Stimulated activated CD8-positive, alpha-beta memory T cell treated with anti-CD3 and anti-CD28 coated beads, Interleukin-15, amount 100 ng/mL, for 48 hours (primary cell): ENCODE results near the gene TMEM25.
"Not testable (repeated sequence)": the region's sequence is repeated elsewhere in the genome, so short reads cannot be mapped to it uniquely, and the experiment has no call there.

Source experiments
- DNase-seq, 2 donors: peaks; one replicate each; pipeline ENCODE4 v3.0.0-alpha.2; 2020; ENCODE audit warnings: low read depth in 2 of 2

TMEM25 gene

GRCh38 chr11:118532091-118532490 lies 1.1 kb downstream of the TMEM25 start:
- no peak for DNase-seq

DNA sequence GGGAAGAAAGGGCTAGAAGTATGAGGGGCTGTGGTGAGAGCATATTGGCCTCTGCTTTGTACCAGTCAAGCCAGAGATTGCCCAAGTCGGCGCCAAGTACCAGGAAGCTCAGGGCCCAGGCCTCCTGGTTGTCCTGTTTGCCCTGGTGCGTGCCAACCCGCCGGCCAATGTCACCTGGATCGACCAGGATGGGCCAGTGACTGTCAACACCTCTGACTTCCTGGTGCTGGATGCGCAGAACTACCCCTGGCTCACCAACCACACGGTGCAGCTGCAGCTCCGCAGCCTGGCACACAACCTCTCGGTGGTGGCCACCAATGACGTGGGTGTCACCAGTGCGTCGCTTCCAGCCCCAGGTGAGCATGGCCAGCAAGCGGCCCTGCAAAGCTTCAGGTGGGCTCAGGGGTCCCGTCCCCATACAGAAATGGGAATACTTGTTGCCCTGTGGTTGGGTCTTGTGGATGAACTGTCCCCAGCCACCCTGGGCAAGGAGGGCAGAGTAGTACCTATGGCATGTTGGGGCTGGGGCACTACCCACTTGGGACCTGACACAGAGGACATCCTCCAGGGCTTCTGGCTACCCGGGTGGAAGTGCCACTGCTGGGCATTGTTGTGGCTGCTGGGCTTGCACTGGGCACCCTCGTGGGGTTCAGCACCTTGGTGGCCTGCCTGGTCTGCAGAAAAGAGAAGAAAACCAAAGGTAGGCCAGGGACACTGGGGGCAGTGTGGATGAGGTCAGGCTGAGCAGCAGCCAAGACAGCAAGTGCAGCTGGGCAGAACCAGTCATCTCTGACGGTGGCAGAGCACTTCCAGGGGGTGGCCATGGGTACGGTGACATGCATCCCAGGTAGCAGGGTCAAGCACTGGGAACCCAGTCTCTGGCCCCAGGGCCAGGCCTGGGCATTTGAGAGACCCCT lies 2.1 kb downstream of the TMEM25 start:
- DNase-seq = no peak

- no peak for DNase-seq
Observed at GRCh38 chr11:118533769-118534729, 3.1 kb downstream of the TMEM25 start.

DNA sequence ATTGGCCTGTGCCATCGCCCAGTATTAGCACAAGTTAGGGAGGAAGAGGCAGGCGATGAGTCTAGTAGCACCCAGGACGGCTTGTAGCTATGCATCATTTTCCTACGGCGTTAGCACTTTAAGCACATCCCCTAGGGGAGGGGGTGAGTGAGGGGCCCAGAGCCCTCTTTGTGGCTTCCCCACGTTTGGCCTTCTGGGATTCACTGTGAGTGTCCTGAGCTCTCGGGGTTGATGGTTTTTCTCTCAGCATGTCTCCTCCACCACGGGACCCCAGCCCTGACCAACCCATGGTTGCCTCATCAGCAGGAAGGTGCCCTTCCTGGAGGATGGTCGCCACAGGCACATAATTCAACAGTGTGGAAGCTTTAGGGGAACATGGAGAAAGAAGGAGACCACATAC lies 4.3 kb downstream of the TMEM25 start:
- DNase-seq = no peak

DNA sequence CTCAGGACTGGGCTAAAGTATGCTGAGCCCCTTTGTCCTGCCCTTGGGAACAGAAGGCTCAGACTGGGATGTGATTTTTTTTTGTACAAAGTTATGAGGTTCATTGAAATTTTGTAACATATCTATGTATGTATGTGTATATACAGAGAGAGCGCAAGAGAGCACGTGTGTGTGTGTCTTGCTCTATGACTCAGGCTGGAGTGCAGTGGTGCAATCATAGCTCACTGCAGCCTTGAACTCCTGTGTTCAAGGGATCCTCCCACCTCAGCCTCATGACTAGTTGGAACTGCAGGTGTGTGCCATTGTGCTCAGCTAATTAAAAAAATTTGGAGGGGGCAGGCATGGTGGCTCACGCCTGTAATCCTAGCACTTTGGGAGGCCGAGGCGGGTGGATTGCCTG lies 5.7 kb downstream of the TMEM25 start:
- DNase-seq = no peak

DNA sequence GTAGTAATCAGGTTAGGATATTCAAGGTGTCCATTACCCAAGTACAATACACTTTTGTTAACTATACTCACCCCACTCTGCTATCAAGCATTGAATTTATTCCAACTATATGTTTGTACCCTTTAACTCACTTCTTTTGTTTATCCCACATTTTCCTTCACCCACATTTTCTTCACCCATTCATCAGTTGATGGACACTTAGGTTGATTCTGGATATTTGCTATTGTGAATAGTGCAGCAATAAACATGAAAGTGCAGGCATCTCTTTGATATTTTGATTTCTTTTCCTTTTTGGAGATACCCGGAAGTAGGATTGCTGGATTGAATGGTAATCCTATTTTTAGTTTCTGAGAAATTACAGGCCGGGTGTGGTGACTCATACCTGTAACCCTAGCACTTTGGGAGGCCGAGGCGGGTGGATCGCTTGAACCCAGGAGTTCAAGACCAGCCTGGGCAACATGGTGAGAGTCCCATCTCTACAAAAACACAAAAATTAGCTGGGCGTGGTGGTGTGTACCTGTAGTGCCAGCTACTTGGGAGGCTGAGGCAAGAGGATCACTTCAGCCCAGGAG lies 6.5 kb downstream of the TMEM25 start:
- DNase-seq = no peak

DNA sequence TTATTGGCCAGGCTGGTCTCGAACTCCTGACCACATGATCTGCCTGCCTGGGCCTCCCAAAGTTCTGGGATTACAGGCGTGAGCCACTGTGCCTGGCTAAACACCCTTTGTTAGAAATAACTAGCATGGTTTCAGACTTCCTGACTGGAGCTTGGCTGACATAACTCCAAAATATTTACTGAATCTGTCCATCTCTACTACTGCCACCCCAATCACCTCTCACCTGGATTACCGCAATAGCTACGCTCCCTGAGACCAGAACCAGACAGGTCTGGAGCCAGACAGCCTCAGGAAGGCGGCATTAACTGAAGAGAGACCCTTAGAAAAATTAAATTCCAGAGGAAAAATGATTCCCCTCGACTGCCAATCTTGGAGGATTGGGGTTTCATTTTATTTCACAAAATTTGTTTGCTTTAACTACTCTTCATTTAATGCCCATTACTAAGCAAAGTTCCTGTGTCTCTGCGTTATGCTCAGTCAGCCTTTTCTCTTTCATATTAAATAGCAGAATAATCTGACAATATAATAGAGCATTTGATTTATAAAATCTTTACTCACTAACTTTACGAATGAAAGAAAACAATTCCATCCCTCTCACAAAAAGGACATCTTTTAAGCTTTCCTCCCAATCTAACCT lies 13.1 kb downstream of the TMEM25 start:
- no peak for DNase-seq

DNA sequence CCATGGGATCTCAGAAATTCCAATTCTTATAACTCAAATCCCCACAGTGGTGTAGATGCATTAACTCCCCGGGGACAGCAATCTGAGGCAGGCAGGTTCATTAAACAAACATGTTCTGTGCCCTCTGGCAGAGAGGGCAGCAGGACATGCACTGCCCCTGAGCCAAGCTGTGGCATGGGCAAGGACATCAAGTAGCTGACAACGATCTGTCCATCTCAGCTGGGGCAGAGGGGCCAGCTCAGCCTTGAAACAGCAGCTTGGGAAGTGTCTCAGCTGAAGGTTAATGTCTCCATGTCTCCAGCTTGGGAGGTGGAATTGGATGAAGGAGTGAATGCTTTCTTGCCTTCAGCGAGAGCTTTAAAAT lies 13.6 kb downstream of the TMEM25 start:
- no peak for DNase-seq

GRCh38 chr11:118545533-118545932 lies 14.5 kb downstream of the TMEM25 start:
- no peak for DNase-seq

DNA sequence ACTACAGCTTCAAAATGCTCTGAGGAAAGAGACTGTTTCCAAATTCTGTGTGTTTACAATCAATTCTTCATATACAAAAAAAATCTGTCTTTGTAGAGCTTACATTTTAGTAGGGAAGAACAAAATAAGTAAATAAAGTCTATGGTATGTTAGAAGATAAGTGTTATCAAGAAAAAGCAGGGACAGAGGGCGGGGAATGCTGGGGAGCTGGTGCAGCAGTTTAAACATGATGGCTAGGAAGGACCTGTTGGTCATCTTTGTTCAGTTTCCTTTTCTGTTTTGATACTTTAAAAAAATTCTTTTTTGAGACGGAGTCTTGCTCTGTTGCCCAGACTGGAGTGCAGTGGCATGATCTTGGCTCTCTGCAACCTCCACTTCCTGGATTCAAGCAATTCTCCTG lies 16.1 kb downstream of the TMEM25 start:
- DNase-seq = no peak

- no peak for DNase-seq
Observed at GRCh38 chr11:118552341-118552740, 21.3 kb downstream of the TMEM25 start.

- no peak for DNase-seq
Observed at GRCh38 chr11:118560806-118561205, 29.8 kb downstream of the TMEM25 start.

DNA sequence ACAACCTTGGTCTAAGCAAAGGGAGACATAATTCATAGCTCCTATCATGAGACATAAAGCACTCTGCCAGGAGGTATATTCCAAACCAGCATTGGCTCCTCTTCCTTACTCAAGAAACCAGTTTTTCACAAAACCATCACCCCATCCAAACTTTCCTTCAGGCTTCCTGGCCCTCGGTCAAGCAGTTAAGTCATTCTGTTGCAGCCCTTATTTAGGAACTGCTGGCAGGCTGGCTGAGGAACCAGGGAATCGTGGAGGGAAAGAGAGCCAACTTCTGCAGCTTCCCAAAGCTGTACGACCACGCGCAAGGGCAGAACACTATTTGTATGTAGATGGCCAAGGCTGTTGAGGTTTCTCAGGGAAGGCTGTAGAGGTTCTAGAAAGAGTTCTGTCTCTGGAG lies 34.1 kb downstream of the TMEM25 start:
- no peak for DNase-seq

DNA sequence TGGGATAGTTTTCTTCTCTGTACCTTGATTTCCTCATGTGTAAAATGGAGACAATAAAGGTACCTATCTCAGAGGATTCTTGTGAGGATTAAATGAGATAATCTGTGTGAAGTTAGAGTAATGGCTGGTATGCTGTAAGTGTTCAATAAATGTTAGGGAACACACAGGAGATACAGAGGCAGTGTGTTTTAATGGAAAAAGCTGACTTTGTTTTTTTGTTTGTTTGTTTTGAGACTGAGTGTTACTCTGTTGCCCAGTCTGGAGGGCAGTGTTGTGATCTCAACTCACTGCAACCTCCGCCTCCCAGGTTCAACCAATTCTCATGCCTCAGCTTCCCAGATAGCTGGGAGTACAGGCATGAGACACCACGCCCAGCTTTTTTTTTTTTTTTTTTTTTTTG lies 38.7 kb downstream of the TMEM25 start:
- no peak for DNase-seq

DNA sequence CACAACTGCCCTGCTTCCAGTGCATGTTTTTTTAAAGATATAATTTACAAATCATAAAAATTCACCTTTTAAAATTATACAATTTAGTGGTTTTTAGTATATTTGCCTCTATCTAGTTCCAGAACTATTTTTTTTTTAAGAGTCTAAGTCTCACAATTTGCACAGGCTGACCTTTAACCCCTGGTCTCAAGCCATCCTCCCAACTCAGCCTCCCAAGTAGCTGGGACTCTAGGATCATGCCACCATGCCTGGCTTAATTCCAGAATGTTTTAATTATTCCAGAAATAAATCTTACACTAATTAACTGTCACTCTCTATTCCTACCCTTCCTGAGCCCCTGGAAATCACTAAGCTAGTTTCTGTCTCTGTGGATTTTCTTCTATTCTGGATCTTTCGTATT lies 39.8 kb downstream of the TMEM25 start:
- no peak for DNase-seq

DNA sequence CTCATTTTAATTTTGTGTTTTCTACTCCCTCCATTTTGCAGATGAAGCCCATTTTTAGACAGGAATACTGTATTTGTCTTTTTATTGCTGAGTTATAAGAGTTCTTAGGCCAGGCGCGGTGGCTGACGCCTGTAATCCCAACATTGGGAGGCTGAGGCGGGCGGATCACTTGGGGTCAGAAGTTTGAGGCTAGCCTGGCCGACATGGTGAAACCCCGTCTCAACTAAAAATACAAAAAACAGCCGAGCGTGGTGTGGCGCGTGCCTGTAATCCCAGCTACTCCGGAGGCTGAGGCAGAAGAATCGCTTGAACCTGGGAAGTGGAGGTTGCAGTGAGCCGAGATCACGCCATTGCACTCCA lies 40.7 kb downstream of the TMEM25 start:
- not testable (repeated sequence) for DNase-seq

DNA sequence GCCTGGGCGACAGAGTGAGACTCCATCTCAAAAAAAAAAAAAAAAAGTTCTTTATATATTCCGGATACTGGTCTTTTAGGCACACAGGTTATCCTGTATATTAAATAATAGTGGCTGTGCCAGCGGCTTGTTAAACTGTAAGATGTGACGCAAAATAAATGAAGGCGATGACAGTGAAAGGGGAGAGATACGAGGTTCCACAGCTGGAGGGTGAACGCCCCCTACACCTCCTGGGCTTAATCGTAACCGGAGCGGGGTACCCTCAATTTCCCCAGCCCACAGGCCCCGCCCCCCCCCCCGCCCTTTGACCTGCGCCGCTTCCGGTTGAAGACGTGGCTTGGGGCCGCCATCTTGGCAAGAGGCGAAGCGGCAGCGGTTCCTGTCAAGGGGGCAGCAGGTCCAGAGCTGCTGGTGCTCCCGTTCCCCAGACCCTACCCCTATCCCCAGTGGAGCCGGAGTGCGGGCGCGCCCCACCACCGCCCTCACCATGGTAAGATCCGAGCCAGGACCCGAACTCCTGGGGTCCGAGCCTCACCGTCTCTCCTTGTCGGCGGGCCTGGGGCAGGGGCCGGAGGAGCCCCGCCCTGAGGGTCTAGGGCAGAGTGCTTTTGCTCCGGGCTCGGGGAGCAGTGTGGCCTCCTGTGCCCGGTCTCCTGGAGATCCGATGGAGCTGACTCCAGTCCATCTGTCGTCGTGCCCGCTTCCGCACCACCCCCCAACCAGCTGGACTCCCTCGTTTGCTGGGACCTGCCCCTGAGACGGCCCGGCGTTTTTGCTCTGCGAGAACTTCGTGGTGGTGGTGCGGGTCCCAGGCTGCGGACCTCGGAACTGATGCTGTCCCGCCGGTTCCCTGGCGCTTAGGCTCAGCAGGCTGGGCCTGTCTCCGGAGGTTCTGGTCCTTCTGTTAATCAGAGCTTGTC lies 41.3 kb downstream of the TMEM25 start, which contains the start of gene ARCN1:
TSS of gene ARCN1 (plus strand) at position 349 of the 920 bp plus-strand sequence. CDS start at position 488, 139 bp downstream.
- DNase-seq = peak; percentile 69 to 70

DNA sequence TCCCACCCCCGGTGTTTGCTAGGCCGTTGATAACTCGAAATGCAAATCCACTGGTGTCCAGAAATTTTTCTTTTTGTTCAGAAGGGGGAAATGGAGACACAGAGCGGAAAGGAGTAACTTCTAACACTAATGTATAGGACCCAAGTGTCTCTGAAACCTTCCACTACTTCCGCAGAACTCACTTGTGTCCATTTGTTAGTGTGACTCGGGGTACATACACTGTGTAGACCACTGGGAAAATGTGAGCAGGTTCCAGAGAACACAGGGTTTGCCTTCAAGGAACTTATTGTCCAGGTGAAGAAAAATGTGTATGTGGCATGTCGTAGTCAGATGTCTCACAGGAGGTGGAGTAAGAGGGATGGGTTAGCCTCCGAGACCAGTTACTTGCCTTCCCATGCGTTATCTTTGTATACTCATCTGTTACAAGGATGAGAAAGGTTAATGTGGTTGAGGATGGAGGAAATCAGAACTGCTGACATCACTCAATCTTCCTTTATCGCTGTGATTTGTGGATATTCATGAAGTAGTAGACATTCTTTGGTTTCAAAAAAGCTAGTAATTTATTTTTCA lies 42.1 kb downstream of the TMEM25 start:
- DNase-seq = no peak

- DNase-seq = no peak
Observed at GRCh38 chr11:118574636-118575035, 43.6 kb downstream of the TMEM25 start.

DNA sequence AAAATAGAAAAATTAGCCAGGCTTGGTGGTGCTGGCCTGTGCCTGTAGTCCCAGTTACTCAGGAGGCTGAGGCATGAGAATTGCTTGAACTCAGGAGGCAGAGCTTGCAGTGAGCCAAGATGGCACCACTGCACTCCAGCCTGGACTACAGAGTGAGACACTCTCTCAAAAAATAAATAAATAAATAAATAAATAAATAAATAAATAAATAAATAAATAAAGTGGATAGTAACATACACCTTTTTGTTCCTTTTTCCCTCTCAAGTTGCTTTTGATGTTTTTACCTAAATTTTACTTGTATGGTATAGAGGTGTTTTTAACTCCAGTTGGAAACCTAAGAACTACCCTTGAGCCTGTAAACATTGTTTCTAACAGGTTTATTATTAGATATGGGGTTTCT lies 47.0 kb downstream of the TMEM25 start:
- not testable (repeated sequence) for DNase-seq
